SK-N-SH treated with all-trans-retinoic acid at 6 μM for 48 hours (cell line): ENCODE measurements around the gene MAPK8IP3.
"Not testable (repeated sequence)": the region's sequence is repeated elsewhere in the genome, so short reads cannot be mapped to it uniquely, and the experiment has no call there.

ENCODE experiments used
- ESRRG ChIP-seq: fragments of 250-450 bp; sonication (Bioruptor Pico); IDR thresholded peaks from 2 replicates; pipeline ENCODE4 v1.6.1; 2021; ENCODE audit warnings: mild to moderate bottlenecking
- OSR1 ChIP-seq: fragments of 250-450 bp; sonication (Bioruptor Pico); IDR thresholded peaks from 2 replicates; pipeline ENCODE4 v1.8.0; 2022; ENCODE audit warnings: moderate library complexity, mild to moderate bottlenecking, inconsistent platforms
- PPARA ChIP-seq: fragments of 250-450 bp; sonication (Bioruptor Pico); IDR thresholded peaks from 2 replicates; pipeline ENCODE4 v1.5.0; 2020; ENCODE audit warnings: mild to moderate bottlenecking, borderline replicate concordance
- RARB ChIP-seq: fragments of 250-450 bp; sonication (Bioruptor Pico); IDR thresholded peaks from 2 replicates; pipeline ENCODE4 v1.8.0; 2021; ENCODE audit warnings: mild to moderate bottlenecking, moderate library complexity
- ZFP30 ChIP-seq: fragments of 450-650 bp; formaldehyde crosslinking; IDR thresholded peaks from 2 replicates; pipeline ENCODE4 v1.5.0; 2022; ENCODE audit warnings: mild to moderate bottlenecking, moderate library complexity
- ZNF70 ChIP-seq: fragments of 450-650 bp; formaldehyde crosslinking; IDR thresholded peaks from 2 replicates; pipeline ENCODE4 v1.5.0; 2020; ENCODE audit warnings: mild to moderate bottlenecking, moderate library complexity
- TF ChIP-seq, protein P1 (sequence below): fragments of 250-450 bp; sonication (Bioruptor Pico); IDR thresholded peaks from 2 replicates; pipeline ENCODE4 v1.5.1; 2020; ENCODE audit warnings: low read depth, mild to moderate bottlenecking, moderate library complexity
- TF ChIP-seq, protein P2 (sequence below): fragments of 250-450 bp; sonication (Bioruptor Pico); IDR thresholded peaks from 2 replicates; pipeline ENCODE4 v1.8.0; 2021; ENCODE audit warnings: low read depth, mild to moderate bottlenecking, moderate library complexity, borderline replicate concordance

DNA sequence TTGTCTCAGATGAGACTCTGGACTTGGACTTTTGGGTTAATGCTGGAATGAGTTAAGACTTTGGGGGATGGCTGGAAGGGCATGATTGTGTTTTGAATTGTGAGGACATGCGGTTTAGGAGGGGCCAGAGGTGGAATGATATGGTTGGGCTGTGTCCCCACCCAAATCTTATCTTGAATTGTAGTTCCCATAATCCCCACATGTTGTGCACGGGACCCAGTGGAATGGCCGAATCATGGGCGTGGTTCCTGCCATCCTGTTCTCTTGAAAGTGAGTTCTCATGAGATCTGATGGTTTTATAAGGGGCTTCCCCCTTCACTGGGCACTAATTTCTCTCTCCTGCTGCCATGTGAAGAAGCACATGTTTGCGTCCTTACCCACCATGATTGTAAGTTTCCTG, 93.3 kb downstream of the MAPK8IP3 start:
- TF ChIP-seq, protein P1, sequence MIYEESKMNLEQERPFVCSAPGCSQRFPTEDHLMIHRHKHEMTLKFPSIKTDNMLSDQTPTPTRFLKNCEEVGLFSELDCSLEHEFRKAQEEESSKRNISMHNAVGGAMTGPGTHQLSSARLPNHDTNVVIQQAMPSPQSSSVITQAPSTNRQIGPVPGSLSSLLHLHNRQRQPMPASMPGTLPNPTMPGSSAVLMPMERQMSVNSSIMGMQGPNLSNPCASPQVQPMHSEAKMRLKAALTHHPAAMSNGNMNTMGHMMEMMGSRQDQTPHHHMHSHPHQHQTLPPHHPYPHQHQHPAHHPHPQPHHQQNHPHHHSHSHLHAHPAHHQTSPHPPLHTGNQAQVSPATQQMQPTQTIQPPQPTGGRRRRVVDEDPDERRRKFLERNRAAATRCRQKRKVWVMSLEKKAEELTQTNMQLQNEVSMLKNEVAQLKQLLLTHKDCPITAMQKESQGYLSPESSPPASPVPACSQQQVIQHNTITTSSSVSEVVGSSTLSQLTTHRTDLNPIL: not testable (repeated sequence)
- not testable (repeated sequence) for TF ChIP-seq ESRRG (CRISPR knock-in tag); OSR1 (CRISPR knock-in tag); ZFP30; RARB (CRISPR knock-in tag); PPARA (CRISPR knock-in tag); ZNF70 (CRISPR knock-in tag)
- TF ChIP-seq, protein P2, sequence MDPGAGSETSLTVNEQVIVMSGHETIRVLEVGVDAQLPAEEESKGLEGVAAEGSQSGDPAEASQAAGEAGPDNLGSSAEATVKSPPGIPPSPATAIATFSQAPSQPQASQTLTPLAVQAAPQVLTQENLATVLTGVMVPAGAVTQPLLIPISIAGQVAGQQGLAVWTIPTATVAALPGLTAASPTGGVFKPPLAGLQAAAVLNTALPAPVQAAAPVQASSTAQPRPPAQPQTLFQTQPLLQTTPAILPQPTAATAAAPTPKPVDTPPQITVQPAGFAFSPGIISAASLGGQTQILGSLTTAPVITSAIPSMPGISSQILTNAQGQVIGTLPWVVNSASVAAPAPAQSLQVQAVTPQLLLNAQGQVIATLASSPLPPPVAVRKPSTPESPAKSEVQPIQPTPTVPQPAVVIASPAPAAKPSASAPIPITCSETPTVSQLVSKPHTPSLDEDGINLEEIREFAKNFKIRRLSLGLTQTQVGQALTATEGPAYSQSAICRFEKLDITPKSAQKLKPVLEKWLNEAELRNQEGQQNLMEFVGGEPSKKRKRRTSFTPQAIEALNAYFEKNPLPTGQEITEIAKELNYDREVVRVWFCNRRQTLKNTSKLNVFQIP (CRISPR knock-in tag): not testable (repeated sequence)
